EL (cell line): ENCODE measurements around the gene RFK.

Experiments used
- DNase-seq: peaks from one replicate; pipeline ENCODE4 v3.0.0-alpha.2; 2016

Gene RFK

GRCh38 chr9:76405868-76406267 lies 11.6 kb upstream of the RFK start:
- DNase-seq, result no peak

GRCh38 chr9:76405340-76405739 lies 11.1 kb upstream of the RFK start:
- no peak for DNase-seq

- DNase-seq, result no peak
Observed at GRCh38 chr9:76404401-76404800, 10.2 kb upstream of the RFK start.

- DNase-seq, result peak; percentile 86
Observed at GRCh38 chr9:76403352-76403751, 9.1 kb upstream of the RFK start.

- DNase-seq, result peak; percentile 42
Observed at GRCh38 chr9:76401580-76402354, 7.5 kb upstream of the RFK start.

GRCh38 chr9:76401176-76401575 lies 7.0 kb upstream of the RFK start:
- no peak for DNase-seq

- no peak for DNase-seq
Observed at GRCh38 chr9:76400534-76401096, 6.4 kb upstream of the RFK start.

- no peak for DNase-seq
Observed at GRCh38 chr9:76399856-76400255, 5.6 kb upstream of the RFK start.

GRCh38 chr9:76396597-76396996 lies 2.4 kb upstream of the RFK start:
- DNase-seq, result no peak

GRCh38 chr9:76396144-76396543 lies 1.9 kb upstream of the RFK start:
- no peak for DNase-seq

GRCh38 chr9:76395381-76395780 lies 1.2 kb upstream of the RFK start:
- no peak for DNase-seq

GRCh38 chr9:76394960-76395252 lies 680 bp upstream of the RFK start:
- peak; percentile 56 for DNase-seq

- DNase-seq, result no peak
Observed at GRCh38 chr9:76390656-76391055, 3.6 kb downstream of the RFK start.

- no peak for DNase-seq
Observed at GRCh38 chr9:76379494-76379893, 14.7 kb downstream of the RFK start.

GRCh38 chr9:76378367-76379073 lies 15.7 kb downstream of the RFK start:
- DNase-seq, result no peak

- DNase-seq, result no peak
Observed at GRCh38 chr9:76377791-76378190, 16.4 kb downstream of the RFK start.

- DNase-seq, result peak; percentile 91
Observed at GRCh38 chr9:76374783-76375559, 19.3 kb downstream of the RFK start.

GRCh38 chr9:76373784-76374474 lies 20.3 kb downstream of the RFK start:
- no peak for DNase-seq

GRCh38 chr9:76373173-76373783 lies 20.9 kb downstream of the RFK start:
- no peak for DNase-seq

- no peak for DNase-seq
Observed at GRCh38 chr9:76372336-76372735, 21.9 kb downstream of the RFK start.

GRCh38 chr9:76371901-76372300 lies 22.3 kb downstream of the RFK start:
- DNase-seq, result peak; percentile 71

GRCh38 chr9:76370396-76371023 lies 23.7 kb downstream of the RFK start:
- DNase-seq, result no peak
